K562 (cell line): Measurements from ENCODE around the gene NLRP9.

Experiments used
- CHD4 ChIP-seq: fragments of 200-600 bp; sonication (generic); IDR thresholded peaks from 3 replicates; pipeline ENCODE4 v1.6.1; 2012; ENCODE audit warnings: low read depth, mild to moderate bottlenecking, mixed read lengths, low read length, inconsistent platforms; ENCODE audit not compliant: insufficient read depth, insufficient replicate concordance, poor library complexity, severe bottlenecking
- MAFK ChIP-seq: IDR thresholded peaks from 2 replicates; pipeline ENCODE4 v1.6.1; 2011; ENCODE audit warnings: low read length, improper control_type of control experiment
- NCOR1 ChIP-seq: fragments of 450-650 bp; IDR thresholded peaks from 2 replicates; pipeline ENCODE4 v1.6.1; 2016; ENCODE audit warnings: mild to moderate bottlenecking, moderate library complexity
- POLR2A ChIP-seq: fragments of 450-650 bp; conservative IDR thresholded peaks from 2 replicates; pipeline ENCODE4 v1.6.1; 2016
- RCOR1 ChIP-seq, 2 experiments: IDR thresholded peaks; 2 replicates each; pipeline ENCODE4 v1.6.1; 2012; ENCODE audit warnings: low read depth in 2 of 2, low read length in 2 of 2, borderline replicate concordance in 1 of 2, improper control_type of control experiment in 1 of 2
- SMC3 ChIP-seq: conservative IDR thresholded peaks from 2 replicates; pipeline ENCODE4 v1.6.1; 2011; ENCODE audit warnings: low read depth, low read length, improper control_type of control experiment; ENCODE audit not compliant: insufficient read depth
- TAF1 ChIP-seq: IDR thresholded peaks from 2 replicates; pipeline ENCODE4 v1.6.1; 2011; ENCODE audit warnings: mild to moderate bottlenecking, low read length, moderate library complexity; ENCODE audit not compliant: insufficient read depth, control insufficient read depth, severe bottlenecking; ENCODE audit errors: extremely low read depth
- TAL1 ChIP-seq: fragments of 450-650 bp; IDR thresholded peaks from 2 replicates; pipeline ENCODE4 v1.6.1; 2016; ENCODE audit warnings: mild to moderate bottlenecking
- ZNF133 ChIP-seq: fragments of 250-450 bp; sonication (Bioruptor Pico); IDR thresholded peaks from 2 replicates; pipeline ENCODE4 v1.4.0; 2020; ENCODE audit warnings: mild to moderate bottlenecking
- TF ChIP-seq, protein P1 (sequence below): IDR thresholded peaks from 2 replicates; pipeline ENCODE4 v1.6.1; 2016; ENCODE audit warnings: missing genetic modification characterization, missing compliant biosample characterization
- TF ChIP-seq, protein P2 (sequence below): sonication (generic); formaldehyde crosslinking; IDR thresholded peaks from 2 replicates; pipeline ENCODE4 v1.8.0; 2022; ENCODE audit warnings: mild to moderate bottlenecking, missing genetic modification reagents, borderline replicate concordance

DNA sequence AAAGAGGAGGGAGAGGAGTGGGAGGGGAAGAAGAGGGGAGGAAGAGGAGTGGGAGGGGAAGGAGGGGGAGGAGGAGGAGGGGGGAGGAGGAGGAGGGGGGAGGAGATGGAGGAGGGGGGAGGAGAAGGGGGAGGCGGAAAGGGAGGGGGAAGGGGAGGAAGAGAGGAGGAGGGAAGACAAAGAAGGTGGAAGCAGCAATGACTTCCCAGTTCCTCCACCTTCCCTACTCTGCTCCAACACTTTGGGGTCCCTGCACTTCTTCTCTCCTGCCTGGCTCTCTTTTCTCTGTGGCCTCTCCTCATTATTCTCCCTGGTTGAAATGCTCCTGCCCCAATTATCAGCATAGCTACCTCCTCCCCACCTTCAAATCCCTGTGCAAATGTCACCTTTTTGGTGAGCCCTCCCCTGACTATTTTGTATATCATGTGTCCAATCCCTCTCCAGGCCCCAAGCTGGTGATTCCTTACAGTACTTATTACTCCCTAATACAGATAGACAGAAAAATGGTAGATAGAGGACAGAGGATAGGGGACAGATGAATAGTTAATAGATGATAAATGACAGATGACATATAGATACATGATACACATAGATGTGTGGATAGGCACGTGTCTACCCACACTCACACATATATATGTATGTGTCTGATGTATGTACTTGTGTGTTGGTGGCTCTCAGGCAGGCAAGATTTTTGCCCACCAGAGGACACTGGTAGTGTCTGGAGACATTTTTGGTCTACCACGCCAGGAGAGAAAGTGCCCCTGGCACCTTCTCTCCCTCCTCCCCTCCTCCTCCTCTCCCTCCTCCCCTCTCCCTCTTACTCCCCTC lies 25.2 kb downstream of the NLRP9 start:
- TF ChIP-seq RCOR1 (IDR thresholded peaks at IDR 0.05; ENCODE audit: borderline replicate concordance in 1 of 2, low read depth in 2 of 2, low read length in 2 of 2) (no peak), NCOR1 (no peak), POLR2A (no peak), TAL1 (no peak), CHD4 (no peak), SMC3 (no peak), MAFK (no peak), ZNF133 (CRISPR knock-in tag) (no peak), TAF1 (no peak)
- TF ChIP-seq, protein P1, sequence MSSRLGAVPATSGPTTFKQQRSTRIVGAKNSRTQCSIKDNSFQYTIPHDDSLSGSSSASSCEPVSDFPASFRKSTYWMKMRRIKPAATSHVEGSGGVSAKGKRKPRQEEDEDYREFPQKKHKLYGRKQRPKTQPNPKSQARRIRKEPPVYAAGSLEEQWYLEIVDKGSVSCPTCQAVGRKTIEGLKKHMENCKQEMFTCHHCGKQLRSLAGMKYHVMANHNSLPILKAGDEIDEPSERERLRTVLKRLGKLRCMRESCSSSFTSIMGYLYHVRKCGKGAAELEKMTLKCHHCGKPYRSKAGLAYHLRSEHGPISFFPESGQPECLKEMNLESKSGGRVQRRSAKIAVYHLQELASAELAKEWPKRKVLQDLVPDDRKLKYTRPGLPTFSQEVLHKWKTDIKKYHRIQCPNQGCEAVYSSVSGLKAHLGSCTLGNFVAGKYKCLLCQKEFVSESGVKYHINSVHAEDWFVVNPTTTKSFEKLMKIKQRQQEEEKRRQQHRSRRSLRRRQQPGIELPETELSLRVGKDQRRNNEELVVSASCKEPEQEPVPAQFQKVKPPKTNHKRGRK (tag), result no peak
- TF ChIP-seq, protein P2, sequence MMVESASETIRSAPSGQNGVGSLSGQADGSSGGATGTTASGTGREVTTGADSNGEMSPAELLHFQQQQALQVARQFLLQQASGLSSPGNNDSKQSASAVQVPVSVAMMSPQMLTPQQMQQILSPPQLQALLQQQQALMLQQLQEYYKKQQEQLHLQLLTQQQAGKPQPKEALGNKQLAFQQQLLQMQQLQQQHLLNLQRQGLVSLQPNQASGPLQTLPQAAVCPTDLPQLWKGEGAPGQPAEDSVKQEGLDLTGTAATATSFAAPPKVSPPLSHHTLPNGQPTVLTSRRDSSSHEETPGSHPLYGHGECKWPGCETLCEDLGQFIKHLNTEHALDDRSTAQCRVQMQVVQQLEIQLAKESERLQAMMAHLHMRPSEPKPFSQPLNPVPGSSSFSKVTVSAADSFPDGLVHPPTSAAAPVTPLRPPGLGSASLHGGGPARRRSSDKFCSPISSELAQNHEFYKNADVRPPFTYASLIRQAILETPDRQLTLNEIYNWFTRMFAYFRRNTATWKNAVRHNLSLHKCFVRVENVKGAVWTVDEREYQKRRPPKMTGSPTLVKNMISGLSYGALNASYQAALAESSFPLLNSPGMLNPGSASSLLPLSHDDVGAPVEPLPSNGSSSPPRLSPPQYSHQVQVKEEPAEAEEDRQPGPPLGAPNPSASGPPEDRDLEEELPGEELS, result no peak
